DND-41 (cell line): ENCODE measurements around the gene FAM200C.

ENCODE experiments used
- EZH2 ChIP-seq: IDR thresholded peaks from 3 replicates; pipeline ENCODE4 v1.6.1; 2012; ENCODE audit warnings: borderline replicate concordance, low read depth, mild to moderate bottlenecking, moderate library complexity, low read length, inconsistent platforms; ENCODE audit not compliant: severe bottlenecking
- TF ChIP-seq, protein P1 (sequence below): IDR thresholded peaks from 2 replicates; pipeline ENCODE4 v1.5.1; 2012; ENCODE audit warnings: borderline replicate concordance, low read length, moderate library complexity, mild to moderate bottlenecking; ENCODE audit not compliant: poor library complexity, severe bottlenecking; ENCODE audit errors: extremely low read depth

DNA sequence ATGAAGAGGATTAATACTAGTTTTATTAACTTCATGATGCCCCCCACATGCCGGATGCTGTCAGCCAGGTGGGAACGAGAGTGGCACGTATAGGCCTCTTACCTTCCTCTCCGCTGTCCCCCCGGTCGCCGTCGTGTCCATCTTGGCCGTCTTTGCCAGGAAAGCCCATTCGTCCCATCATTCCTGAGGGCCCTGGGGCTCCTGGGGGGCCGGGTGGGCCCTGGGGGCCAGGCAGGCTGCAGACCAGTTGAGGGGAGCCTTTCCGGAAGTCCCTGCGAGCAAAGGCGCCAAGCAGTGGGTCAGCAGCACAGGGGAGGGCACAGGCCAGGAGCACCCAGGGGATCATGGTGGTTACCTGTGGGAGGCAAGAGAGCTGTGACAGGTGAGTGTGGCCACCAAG lies 45.2 kb downstream of the FAM200C start:
- TF ChIP-seq, protein P1, sequence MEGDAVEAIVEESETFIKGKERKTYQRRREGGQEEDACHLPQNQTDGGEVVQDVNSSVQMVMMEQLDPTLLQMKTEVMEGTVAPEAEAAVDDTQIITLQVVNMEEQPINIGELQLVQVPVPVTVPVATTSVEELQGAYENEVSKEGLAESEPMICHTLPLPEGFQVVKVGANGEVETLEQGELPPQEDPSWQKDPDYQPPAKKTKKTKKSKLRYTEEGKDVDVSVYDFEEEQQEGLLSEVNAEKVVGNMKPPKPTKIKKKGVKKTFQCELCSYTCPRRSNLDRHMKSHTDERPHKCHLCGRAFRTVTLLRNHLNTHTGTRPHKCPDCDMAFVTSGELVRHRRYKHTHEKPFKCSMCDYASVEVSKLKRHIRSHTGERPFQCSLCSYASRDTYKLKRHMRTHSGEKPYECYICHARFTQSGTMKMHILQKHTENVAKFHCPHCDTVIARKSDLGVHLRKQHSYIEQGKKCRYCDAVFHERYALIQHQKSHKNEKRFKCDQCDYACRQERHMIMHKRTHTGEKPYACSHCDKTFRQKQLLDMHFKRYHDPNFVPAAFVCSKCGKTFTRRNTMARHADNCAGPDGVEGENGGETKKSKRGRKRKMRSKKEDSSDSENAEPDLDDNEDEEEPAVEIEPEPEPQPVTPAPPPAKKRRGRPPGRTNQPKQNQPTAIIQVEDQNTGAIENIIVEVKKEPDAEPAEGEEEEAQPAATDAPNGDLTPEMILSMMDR, result no peak
- TF ChIP-seq EZH2, result no peak
